MM.1S (cell line): ENCODE data around the gene PRKCH.

Source experiments
- DNase-seq: peaks from one replicate; pipeline ENCODE4 v3.0.0-alpha.2; 2015
- H2AFZ ChIP-seq: fragments of 300-600 bp; sonication (generic); 2 replicates; pipeline ENCODE4 v1.6.0; 2016; ENCODE audit warnings: antibody characterized with exemption, low read length
- H3F3A ChIP-seq: fragments of 300-600 bp; sonication (generic); 2 replicates; pipeline ENCODE4 v1.6.1; 2016; ENCODE audit warnings: mild to moderate bottlenecking, antibody characterized with exemption, low read length, moderate library complexity, mixed read lengths; ENCODE audit not compliant: insufficient read depth
- H3K27ac ChIP-seq: fragments of 300-600 bp; sonication (generic); 2 replicates; pipeline ENCODE4 v1.5.1; 2016; ENCODE audit warnings: mild to moderate bottlenecking, low read length
- H3K27me3 ChIP-seq: fragments of 300-600 bp; sonication (generic); replicated peaks from 2 replicates; pipeline ENCODE4 v1.6.0; 2016; ENCODE audit warnings: low read length; ENCODE audit not compliant: insufficient read depth
- H3K36me3 ChIP-seq: fragments of 300-600 bp; sonication (generic); replicated peaks from 2 replicates; pipeline ENCODE4 v1.6.1; 2016; ENCODE audit warnings: mild to moderate bottlenecking, low read length, mixed read lengths; ENCODE audit not compliant: insufficient read depth
- H3K4me1 ChIP-seq: fragments of 300-600 bp; sonication (generic); 2 replicates; pipeline ENCODE4 v1.6.1; 2016; ENCODE audit warnings: low read length, mixed read lengths
- H3K4me2 ChIP-seq: fragments of 300-600 bp; sonication (generic); 2 replicates; pipeline ENCODE4 v1.6.0; 2016; ENCODE audit warnings: low read depth, low read length
- H3K4me3 ChIP-seq: fragments of 300-600 bp; sonication (generic); 2 replicates; pipeline ENCODE4 v1.5.1; 2016; ENCODE audit warnings: low read length, mixed read lengths
- H3K79me2 ChIP-seq: fragments of 300-600 bp; sonication (generic); 2 replicates; pipeline ENCODE4 v1.6.1; 2016; ENCODE audit warnings: mixed run types, low read length, mixed read lengths
- H3K9ac ChIP-seq: fragments of 300-600 bp; sonication (generic); 2 replicates; pipeline ENCODE4 v1.6.1; 2016; ENCODE audit warnings: low read length, mixed read lengths
- H3K9me2 ChIP-seq: fragments of 300-600 bp; sonication (generic); replicated peaks from 2 replicates; pipeline ENCODE4 v1.6.1; 2016; ENCODE audit warnings: mild to moderate bottlenecking, low read length, mixed read lengths; ENCODE audit not compliant: insufficient read depth
- H3K9me3 ChIP-seq: fragments of 300-600 bp; sonication (generic); replicated peaks from 2 replicates; pipeline ENCODE4 v1.6.1; 2016; ENCODE audit warnings: mild to moderate bottlenecking, low read length, mixed read lengths; ENCODE audit not compliant: insufficient read depth
- H4K20me1 ChIP-seq: fragments of 300-600 bp; sonication (generic); 2 replicates; pipeline ENCODE4 v1.6.1; 2016; ENCODE audit warnings: mild to moderate bottlenecking, low read length, moderate library complexity, mixed read lengths; ENCODE audit not compliant: insufficient read depth
- CTCF ChIP-seq: fragments of 300-600 bp; sonication (generic); IDR thresholded peaks from 2 replicates; pipeline ENCODE4 v1.5.1; 2016; ENCODE audit warnings: antibody characterized with exemption, low read length, mixed read lengths
- EZH2 ChIP-seq: fragments of 300-600 bp; sonication (generic); optimal IDR thresholded peaks from 2 replicates; pipeline ENCODE3; 2017; ENCODE audit warnings: low read depth, mild to moderate bottlenecking, antibody characterized with exemption, low read length, mixed read lengths
- EZH2phosphoT487 ChIP-seq: fragments of 300-600 bp; sonication (generic); IDR thresholded peaks from 2 replicates; pipeline ENCODE4 v1.6.1; 2018; ENCODE audit warnings: antibody characterized with exemption, low read length

Gene PRKCH

DNA sequence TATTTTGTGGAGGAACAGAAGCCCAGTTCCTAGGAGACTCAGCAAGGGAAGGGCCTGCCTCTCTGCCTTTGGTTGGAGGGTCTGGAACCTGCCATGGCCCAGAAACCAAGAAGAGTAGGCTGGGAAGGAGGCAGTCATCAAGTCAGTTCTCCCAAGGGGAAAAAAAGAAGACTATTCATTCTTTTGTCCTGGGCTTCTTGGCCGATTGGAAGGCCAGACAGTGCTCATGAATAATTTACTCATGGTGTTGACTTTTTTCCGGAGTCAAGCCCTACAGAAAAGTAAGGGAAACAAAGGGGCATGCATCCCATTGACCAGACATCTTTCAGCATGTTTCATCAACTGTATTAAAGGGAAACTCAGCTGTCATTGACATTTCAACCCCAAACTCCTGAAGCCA lies 168.1 kb downstream of the PRKCH start:
- Histone ChIP-seq H3K9me2 (no peaks in the 10 kb centered on the region), H3K27me3 (no peaks in the 10 kb centered on the region), H3K9ac (no peak overlapping the region), H4K20me1 (no peaks in the 10 kb centered on the region), H3K36me3 (no peaks in the 10 kb centered on the region), H3K4me3 (no peak overlapping the region), H2AFZ (no peak overlapping the region), H3K79me2 (no peaks in the 10 kb centered on the region), H3K27ac (no peak overlapping the region), H3F3A (no peaks in the 10 kb centered on the region), H3K4me1 (no peaks in the 10 kb centered on the region), H3K9me3 (no peaks in the 10 kb centered on the region), H3K4me2 (no peak overlapping the region)
- no peak for DNase-seq
- TF ChIP-seq CTCF (no peak), EZH2 (no peak), EZH2phosphoT487 (no peak)

DNA sequence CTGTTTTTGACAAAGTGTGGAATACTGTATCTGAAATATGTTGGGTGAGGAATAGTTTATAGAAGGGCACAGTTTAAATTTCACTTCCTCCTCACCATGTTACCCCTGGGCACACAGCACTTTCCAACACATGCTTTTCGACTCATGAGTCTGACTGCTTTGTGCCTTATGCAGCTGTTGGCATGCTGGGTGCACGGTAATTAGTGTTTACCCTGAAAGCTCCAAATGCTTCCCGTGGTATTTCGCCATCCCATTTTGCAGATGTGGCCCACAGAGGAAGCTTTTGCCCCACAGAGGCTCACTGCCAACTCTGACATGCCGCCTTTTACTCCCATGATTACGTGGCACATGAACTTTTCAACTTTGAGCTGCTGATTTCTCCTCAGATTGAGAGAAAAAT lies 168.6 kb downstream of the PRKCH start:
- Histone ChIP-seq H3K36me3 (no peaks in the 10 kb centered on the region), H3F3A (no peaks in the 10 kb centered on the region), H3K4me2 (no peak overlapping the region), H4K20me1 (no peaks in the 10 kb centered on the region), H2AFZ (no peak overlapping the region), H3K9ac (no peak overlapping the region), H3K9me3 (no peaks in the 10 kb centered on the region), H3K4me3 (no peak overlapping the region), H3K9me2 (no peaks in the 10 kb centered on the region), H3K79me2 (no peaks in the 10 kb centered on the region), H3K27me3 (no peaks in the 10 kb centered on the region), H3K27ac (no peak overlapping the region), H3K4me1 (no peaks in the 10 kb centered on the region)
- DNase-seq = no peak
- TF ChIP-seq EZH2phosphoT487 (no peak), EZH2 (no peak), CTCF (no peak)

DNA sequence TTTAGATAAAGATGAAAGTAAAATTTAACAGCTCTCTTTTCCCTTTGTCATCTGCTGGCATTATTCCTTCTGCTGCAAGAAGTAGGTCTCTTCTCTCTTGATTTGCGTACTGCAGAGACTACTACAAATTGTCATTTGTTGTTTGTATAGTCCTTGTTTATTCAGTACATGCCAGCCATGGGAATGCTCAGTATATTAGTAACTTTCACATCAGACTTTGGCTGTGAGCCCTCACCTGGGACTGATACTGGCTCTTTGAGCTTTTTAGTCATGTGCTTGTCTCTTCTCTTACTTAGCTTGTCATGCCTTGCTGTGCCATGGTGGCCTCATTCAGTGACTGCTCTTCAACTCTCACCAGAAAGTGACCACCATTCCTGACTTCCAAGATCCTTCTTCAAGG lies 169.8 kb downstream of the PRKCH start:
- Histone ChIP-seq H2AFZ (no peak overlapping the region), H4K20me1 (no peaks in the 10 kb centered on the region), H3K4me2 (no peak overlapping the region), H3K79me2 (no peaks in the 10 kb centered on the region), H3K36me3 (no peaks in the 10 kb centered on the region), H3F3A (no peaks in the 10 kb centered on the region), H3K9ac (no peak overlapping the region), H3K4me1 (no peaks in the 10 kb centered on the region), H3K9me3 (no peaks in the 10 kb centered on the region), H3K9me2 (no peaks in the 10 kb centered on the region), H3K27me3 (no peaks in the 10 kb centered on the region), H3K4me3 (no peak overlapping the region), H3K27ac (no peak overlapping the region)
- no peak for TF ChIP-seq EZH2phosphoT487
- TF ChIP-seq EZH2 = no peak
- no peak for TF ChIP-seq CTCF
- DNase-seq = no peak
